Measurements from ENCODE around the gene VPS35.
A peak's percentile ranks its signal among the peaks of the same experiment; 100 is the strongest.
"Not testable (repeated sequence)": the region's sequence is repeated elsewhere in the genome, so short reads cannot be mapped to it uniquely, and the experiment has no call there.

VPS35 gene

DNA sequence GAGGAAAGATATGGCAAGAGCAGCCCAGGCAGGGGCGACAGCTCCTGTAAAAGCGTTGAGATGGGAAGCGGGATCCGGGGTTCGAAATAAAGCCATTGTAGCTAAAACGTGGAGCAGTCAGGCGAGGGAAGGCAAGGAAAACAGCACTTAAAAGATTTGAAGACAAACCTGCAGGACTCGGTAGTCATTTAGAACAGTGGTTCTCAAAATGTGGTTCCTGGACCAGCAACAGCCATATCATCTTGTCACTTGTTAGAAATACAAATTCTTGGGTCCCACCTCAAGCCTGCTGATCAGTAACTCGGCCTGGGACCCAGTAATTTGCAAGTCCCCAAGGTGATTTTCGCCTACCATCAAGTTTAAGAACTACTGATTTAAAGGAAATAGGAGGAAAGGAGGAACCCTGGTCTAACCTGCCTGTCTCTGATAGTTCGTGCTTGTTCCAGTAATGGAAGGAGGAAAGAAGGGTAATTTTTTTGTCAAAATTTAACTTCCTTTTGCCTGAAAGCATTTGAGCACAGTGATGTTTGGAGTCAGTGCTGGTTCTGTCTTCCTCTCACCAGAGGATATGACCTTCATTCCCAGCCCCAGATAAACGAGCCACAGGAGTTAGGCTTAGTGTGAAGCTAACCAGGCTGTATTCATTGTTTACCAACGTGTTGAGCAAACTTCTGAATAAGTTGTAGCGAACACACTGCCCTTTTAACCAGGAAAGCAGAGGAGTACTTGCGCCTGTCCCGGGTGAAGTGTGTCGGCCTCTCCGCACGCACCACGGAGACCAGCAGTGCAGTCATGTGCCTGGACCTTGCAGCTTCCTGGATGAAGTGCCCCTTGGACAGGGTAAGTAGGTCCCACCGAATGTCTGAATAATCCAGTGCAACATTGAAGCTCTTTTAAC lies 1.6 kb upstream of the VPS35 start:
- DNase-seq (ENCODE audit: low read depth) = peak; percentile 51
- H3K4me3 ChIP-seq (ENCODE audit: control insufficient read depth, low read depth, low read length) = peak overlapping the region; percentile 92
- no peak for TF ChIP-seq CTCF (conservative IDR thresholded peaks at IDR 0.05; ENCODE audit: control insufficient read depth, insufficient read depth, low read depth, low read length)

GRCh38 chr16:46689365-46690280 lies 645 bp upstream of the VPS35 start, which contains the start of gene ORC6:
Gene ORC6, plus strand, starts transcription at chr16:46689659. Its CDS starts 47 bp downstream, at chr16:46689706.
- peak; percentile 94 for DNase-seq (ENCODE audit: low read depth)
- H3K4me3 ChIP-seq (ENCODE audit: control insufficient read depth, low read depth, low read length) = peak within 1 kb of the TSS; percentile 92
- TF ChIP-seq CTCF (conservative IDR thresholded peaks at IDR 0.05; ENCODE audit: control insufficient read depth, insufficient read depth, low read depth, low read length) = peak; percentile 55

DNA sequence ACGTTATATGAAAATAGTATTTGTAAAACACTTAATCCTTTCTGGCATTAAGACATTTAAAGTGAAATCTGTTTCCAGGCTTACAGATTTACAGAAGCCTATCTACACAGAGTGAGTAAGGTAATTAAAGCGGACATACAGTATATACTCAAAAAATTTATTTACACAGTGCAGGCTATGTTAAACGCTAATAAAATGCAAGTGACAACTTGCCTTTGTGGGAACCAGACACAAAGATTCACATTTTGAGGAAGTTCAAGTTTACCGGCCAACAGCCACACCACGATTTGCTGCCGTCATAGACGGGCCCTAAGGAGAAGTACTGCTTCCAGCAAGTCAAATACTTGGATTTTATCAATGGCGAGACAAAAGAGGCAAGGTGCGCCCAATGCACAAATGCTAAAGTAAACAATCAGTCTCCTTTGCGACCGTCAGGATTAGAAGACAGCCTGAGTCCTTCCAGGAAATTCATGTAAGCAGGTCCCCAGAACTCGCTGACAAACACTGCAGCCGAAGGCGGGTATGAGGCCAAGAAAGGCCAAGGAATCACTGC lies 801 bp downstream of the VPS35 start:
- H3K4me3 ChIP-seq (ENCODE audit: control insufficient read depth, low read depth, low read length) = peak overlapping the region; percentile 92
- DNase-seq (ENCODE audit: low read depth) = peak; percentile 28
- peak; percentile 15 for TF ChIP-seq CTCF (conservative IDR thresholded peaks at IDR 0.05; ENCODE audit: control insufficient read depth, insufficient read depth, low read depth, low read length)

- no peak for TF ChIP-seq CTCF (conservative IDR thresholded peaks at IDR 0.05; ENCODE audit: control insufficient read depth, insufficient read depth, low read depth, low read length)
- DNase-seq (ENCODE audit: low read depth) = no peak
Observed at GRCh38 chr16:46687486-46687885, 1.5 kb downstream of the VPS35 start.

GRCh38 chr16:46686815-46687473 lies 2.0 kb downstream of the VPS35 start:
- peak overlapping the region; percentile 92 for H3K4me3 ChIP-seq (ENCODE audit: control insufficient read depth, low read depth, low read length)
- no peak for TF ChIP-seq CTCF (conservative IDR thresholded peaks at IDR 0.05; ENCODE audit: control insufficient read depth, insufficient read depth, low read depth, low read length)
- DNase-seq (ENCODE audit: low read depth) = no peak

More at GRCh38 chr16:46687486-46687885, 1.5 kb downstream of the VPS35 start:
- peak overlapping the region; percentile 92 for H3K4me3 ChIP-seq (ENCODE audit: control insufficient read depth, low read depth, low read length)

GRCh38 chr16:46681867-46682266 lies 7.1 kb downstream of the VPS35 start:
- not testable (repeated sequence) for H3K4me3 ChIP-seq (ENCODE audit: control insufficient read depth, low read depth, low read length)

GRCh38 chr16:46677943-46678342 lies 11.0 kb downstream of the VPS35 start:
- DNase-seq (ENCODE audit: low read depth); H3K4me3 ChIP-seq (ENCODE audit: control insufficient read depth, low read depth, low read length): not testable (repeated sequence)

More at GRCh38 chr16:46681867-46682266, 7.1 kb downstream of the VPS35 start:
- DNase-seq (ENCODE audit: low read depth) = not testable (repeated sequence)

All from fibroblast of mammary gland (primary cell).